Activated naive CD4-positive, alpha-beta T cell treated with anti-CD3 and anti-CD28 coated beads, Interleukin-2, amount 10 ng/mL, durations not matched to agents 7 days and 5 days (primary cell): ENCODE results near the gene ZMIZ2.
A peak's percentile ranks its signal among the peaks of the same experiment; 100 is the strongest.

ENCODE experiments used
- CTCF ChIA-PET: fragments of 350-600 bp; sonication (Branson Sonifier 250); formaldehyde crosslinking; loops from one replicate; lab custom pipeline; 2021; ENCODE audit warnings: antibody characterized with exemption; lab: Charles Lee
- DNase-seq: peaks from one replicate; pipeline ENCODE4 v3.0.0-alpha.2; 2020
- H3K27ac Mint-ChIP-seq: one replicate; pipeline ENCODE4 v1.8.0; 2021; ENCODE audit warnings: mild to moderate bottlenecking, moderate library complexity, mixed read lengths
- H3K27me3 Mint-ChIP-seq: one replicate; pipeline ENCODE4 v1.8.0; 2021; ENCODE audit warnings: mild to moderate bottlenecking, mixed read lengths
- H3K36me3 Mint-ChIP-seq: one replicate; pipeline ENCODE4 v1.8.0; 2021; ENCODE audit warnings: mixed read lengths
- H3K4me1 Mint-ChIP-seq: one replicate; pipeline ENCODE4 v1.8.0; 2021; ENCODE audit warnings: mixed read lengths
- H3K4me3 Mint-ChIP-seq: one replicate; pipeline ENCODE4 v1.8.0; 2021; ENCODE audit warnings: mild to moderate bottlenecking, moderate library complexity, mixed read lengths
- H3K9me3 Mint-ChIP-seq: one replicate; pipeline ENCODE4 v1.8.0; 2021; ENCODE audit warnings: mixed read lengths

The ZMIZ2 gene

GRCh38 chr7:44787762-44788161 lies 39.1 kb downstream of the ZMIZ2 start:
- Mint-ChIP-seq H3K4me3 (no peak overlapping the region), H3K9me3 (peaks cover 5% of the 10 kb centered on the region), H3K4me1 (peaks cover 3% of the 10 kb centered on the region), H3K36me3 (no peaks in the 10 kb centered on the region), H3K27me3 (peaks cover 11% of the 10 kb centered on the region), H3K27ac (no peak overlapping the region)
- DNase-seq: no peak
- CTCF ChIA-PET: interaction anchor here (0.6 kb wide), 1 partner anchor 37 kb away, joined by 3 read pairs; no protein-coding TSS in a partner anchor

- CTCF ChIA-PET: no interaction called here
- Mint-ChIP-seq H3K9me3 (no peaks in the 10 kb centered on the region), H3K27ac (no peak overlapping the region), H3K36me3 (no peaks in the 10 kb centered on the region), H3K4me3 (no peak overlapping the region), H3K4me1 (peaks cover 7% of the 10 kb centered on the region), H3K27me3 (no peaks in the 10 kb centered on the region)
- DNase-seq: no peak
Measured at GRCh38 chr7:44789990-44790389, 41.3 kb downstream of the ZMIZ2 start.

GRCh38 chr7:44791278-44792219 lies 42.9 kb downstream of the ZMIZ2 start:
- Mint-ChIP-seq H3K27ac (no peak overlapping the region), H3K27me3 (peaks cover 5% of the 10 kb centered on the region), H3K9me3 (no peaks in the 10 kb centered on the region), H3K4me1 (peaks cover 12% of the 10 kb centered on the region), H3K4me3 (no peak overlapping the region), H3K36me3 (no peaks in the 10 kb centered on the region)
- no peak for DNase-seq
- CTCF ChIA-PET: interaction anchor here (0.9 to 1.4 kb wide), 4 partner anchors 14 to 226 kb away, joined by 3 to 4 read pairs (median 3); no protein-coding TSS in a partner anchor

- H3K36me3 Mint-ChIP-seq: peaks cover 18% of the 10 kb centered on the region
- H3K4me1 Mint-ChIP-seq: peaks cover 21% of the 10 kb centered on the region
- H3K27ac Mint-ChIP-seq: peak overlapping the region; percentile 47
- H3K9me3 Mint-ChIP-seq: no peaks in the 10 kb centered on the region
- H3K4me3 Mint-ChIP-seq: no peak overlapping the region
- no peak for DNase-seq
- CTCF ChIA-PET: interaction anchor here (1.2 kb wide), 1 partner anchor 23 kb away, joined by 4 read pairs; no protein-coding TSS in a partner anchor
- peaks cover 5% of the 10 kb centered on the region for H3K27me3 Mint-ChIP-seq
Measured at GRCh38 chr7:44793919-44794318, 45.3 kb downstream of the ZMIZ2 start.

GRCh38 chr7:44794331-44794730 lies 45.7 kb downstream of the ZMIZ2 start:
- H3K36me3 Mint-ChIP-seq: peaks cover 20% of the 10 kb centered on the region
- H3K4me3 Mint-ChIP-seq: no peak overlapping the region
- peaks cover 23% of the 10 kb centered on the region for H3K4me1 Mint-ChIP-seq
- H3K27ac Mint-ChIP-seq: no peak overlapping the region
- CTCF ChIA-PET: interaction anchor here (1.2 kb wide), 1 partner anchor 23 kb away, joined by 4 read pairs; no protein-coding TSS in a partner anchor
- H3K27me3 Mint-ChIP-seq: peaks cover 5% of the 10 kb centered on the region
- no peak for DNase-seq
- no peaks in the 10 kb centered on the region for H3K9me3 Mint-ChIP-seq

- DNase-seq: no peak
- peaks cover 35% of the 10 kb centered on the region for H3K4me1 Mint-ChIP-seq
- H3K9me3 Mint-ChIP-seq: no peaks in the 10 kb centered on the region
- CTCF ChIA-PET: interaction anchor here (0.9 kb wide), 1 partner anchor 230 kb away, joined by 3 read pairs; no protein-coding TSS in a partner anchor
- peaks cover 5% of the 10 kb centered on the region for H3K27me3 Mint-ChIP-seq
- H3K4me3 Mint-ChIP-seq: peak overlapping the region; percentile 85
- peaks cover 36% of the 10 kb centered on the region for H3K36me3 Mint-ChIP-seq
- peak overlapping the region; percentile 97 for H3K27ac Mint-ChIP-seq
Measured at GRCh38 chr7:44796034-44796503, 47.4 kb downstream of the ZMIZ2 start.

- H3K27ac Mint-ChIP-seq: peak within 1 kb of the TSS; percentile 97
- H3K4me1 Mint-ChIP-seq: peaks cover 39% of the 10 kb centered on the region
- peaks cover 5% of the 10 kb centered on the region for H3K27me3 Mint-ChIP-seq
- H3K9me3 Mint-ChIP-seq: no peaks in the 10 kb centered on the region
- peak; percentile 99 for DNase-seq
- peaks cover 42% of the 10 kb centered on the region for H3K36me3 Mint-ChIP-seq
- H3K4me3 Mint-ChIP-seq: peak within 1 kb of the TSS; percentile 85
- CTCF ChIA-PET: interaction anchor here (0.9 kb wide), 1 partner anchor 157 kb away, joined by 3 read pairs; no protein-coding TSS in a partner anchor
Measured at GRCh38 chr7:44796504-44797328, 48.1 kb downstream of the ZMIZ2 start, which contains the start of gene PPIA. PPIA (plus strand) TSS chr7:44796681; CDS start chr7:44796725, 44 bp downstream.

- peak overlapping the region; percentile 85 for H3K4me3 Mint-ChIP-seq
- H3K27me3 Mint-ChIP-seq: peaks cover 5% of the 10 kb centered on the region
- DNase-seq: peak; percentile 91
- H3K27ac Mint-ChIP-seq: peak overlapping the region; percentile 97
- H3K9me3 Mint-ChIP-seq: no peaks in the 10 kb centered on the region
- peaks cover 42% of the 10 kb centered on the region for H3K4me1 Mint-ChIP-seq
- CTCF ChIA-PET: interaction anchor here (0.6 to 1.6 kb wide), 10 partner anchors 10 to 191 kb away, joined by 3 to 8 read pairs (median 3); partner anchors contain the start of gene OGDH
- peaks cover 50% of the 10 kb centered on the region for H3K36me3 Mint-ChIP-seq
Measured at GRCh38 chr7:44797329-44798258, 48.9 kb downstream of the ZMIZ2 start.

- no peak for DNase-seq
- peak overlapping the region; percentile 97 for H3K27ac Mint-ChIP-seq
- H3K4me1 Mint-ChIP-seq: peaks cover 41% of the 10 kb centered on the region
- CTCF ChIA-PET: interaction anchor here (0.6 to 1.6 kb wide), 9 partner anchors 40 to 186 kb away, joined by 3 to 8 read pairs (median 4); no protein-coding TSS in a partner anchor
- H3K36me3 Mint-ChIP-seq: peaks cover 54% of the 10 kb centered on the region
- no peaks in the 10 kb centered on the region for H3K9me3 Mint-ChIP-seq
- peak overlapping the region; percentile 85 for H3K4me3 Mint-ChIP-seq
- H3K27me3 Mint-ChIP-seq: peaks cover 5% of the 10 kb centered on the region
Measured at GRCh38 chr7:44798649-44799305, 50.1 kb downstream of the ZMIZ2 start.

- peak overlapping the region; percentile 54 for H3K4me3 Mint-ChIP-seq
- peaks cover 5% of the 10 kb centered on the region for H3K27me3 Mint-ChIP-seq
- peaks cover 39% of the 10 kb centered on the region for H3K4me1 Mint-ChIP-seq
- peak overlapping the region; percentile 14 for H3K27ac Mint-ChIP-seq
- CTCF ChIA-PET: no interaction called here
- no peak for DNase-seq
- no peaks in the 10 kb centered on the region for H3K9me3 Mint-ChIP-seq
- peaks cover 55% of the 10 kb centered on the region for H3K36me3 Mint-ChIP-seq
Measured at GRCh38 chr7:44799939-44800338, 51.3 kb downstream of the ZMIZ2 start.

GRCh38 chr7:44801890-44802289 lies 53.2 kb downstream of the ZMIZ2 start:
- no peaks in the 10 kb centered on the region for H3K9me3 Mint-ChIP-seq
- H3K36me3 Mint-ChIP-seq: peaks cover 58% of the 10 kb centered on the region
- H3K27me3 Mint-ChIP-seq: no peaks in the 10 kb centered on the region
- no peak overlapping the region for H3K4me3 Mint-ChIP-seq
- no peak overlapping the region for H3K27ac Mint-ChIP-seq
- CTCF ChIA-PET: interaction anchor here (0.9 to 1.4 kb wide), 2 partner anchors 8 to 103 kb away, joined by 3 read pairs; no protein-coding TSS in a partner anchor
- DNase-seq: no peak
- peaks cover 34% of the 10 kb centered on the region for H3K4me1 Mint-ChIP-seq

GRCh38 chr7:44802418-44803025 lies 53.9 kb downstream of the ZMIZ2 start:
- no peak for DNase-seq
- Mint-ChIP-seq H3K36me3 (peaks cover 54% of the 10 kb centered on the region), H3K9me3 (no peaks in the 10 kb centered on the region), H3K4me1 (peaks cover 34% of the 10 kb centered on the region), H3K27me3 (no peaks in the 10 kb centered on the region), H3K4me3 (no peak overlapping the region), H3K27ac (no peak overlapping the region)
- CTCF ChIA-PET: interaction anchor here (0.5 to 1.4 kb wide), 3 partner anchors 8 to 104 kb away, joined by 3 to 4 read pairs (median 3); no protein-coding TSS in a partner anchor
